RWPE1 (cell line): ENCODE results near the gene METTL15.
A peak's percentile ranks its signal among the peaks of the same experiment; 100 is the strongest.

Source experiments
- CTCF ChIA-PET: fragments of 350-600 bp; sonication (Branson Sonifier 250); formaldehyde crosslinking; extraction: SDS; loops from one replicate; lab custom pipeline; 2021; lab: Yijun Ruan, JAX
- POLR2A ChIA-PET: fragments of 400-600 bp; formaldehyde crosslinking; extraction: SDS; loops from one replicate; lab custom pipeline; 2020; ENCODE audit warnings: antibody characterized with exemption; ENCODE audit not compliant: low non-redundant PET; lab: Yijun Ruan, JAX
- DNase-seq: peaks from one replicate; pipeline ENCODE4 v3.0.0; 2012; ENCODE audit warnings: low spot score
- H3K27ac ChIP-seq: fragments of 450-650 bp; 2 replicates; pipeline ENCODE4 v1.5.1; 2017
- CTCF ChIP-seq: fragments of 450-650 bp; conservative IDR thresholded peaks from 2 replicates; pipeline ENCODE4 v1.5.1; 2017; ENCODE audit warnings: low read depth, mild to moderate bottlenecking

METTL15 gene

GRCh38 chr11:28343304-28344233, 235.4 kb downstream of the METTL15 start:
- POLR2A ChIA-PET = no interaction called here
- peak; percentile 26 for DNase-seq
- H3K27ac ChIP-seq = no peak overlapping the region
- no peak for TF ChIP-seq CTCF
- CTCF ChIA-PET = interaction anchor here (0.6 kb wide), 1 partner anchor 1742 kb away, joined by 4 read pairs; no protein-coding TSS in a partner anchor

GRCh38 chr11:28346209-28346608, 238.0 kb downstream of the METTL15 start:
- CTCF ChIA-PET = no interaction called here

GRCh38 chr11:28346721-28347120, 238.5 kb downstream of the METTL15 start:
- POLR2A ChIA-PET = no interaction called here
- no peak for TF ChIP-seq CTCF
- H3K27ac ChIP-seq = no peak overlapping the region
- CTCF ChIA-PET = no interaction called here
- no peak for DNase-seq

More at GRCh38 chr11:28346209-28346608, 238.0 kb downstream of the METTL15 start:
- TF ChIP-seq CTCF = no peak
- peak; percentile 45 for DNase-seq
- no peak overlapping the region for H3K27ac ChIP-seq
- POLR2A ChIA-PET = no interaction called here

GRCh38 chr11:28347371-28347770, 239.2 kb downstream of the METTL15 start:
- POLR2A ChIA-PET = no interaction called here
- CTCF ChIA-PET = no interaction called here
- no peak overlapping the region for H3K27ac ChIP-seq
- no peak for DNase-seq
- no peak for TF ChIP-seq CTCF

- no peak for TF ChIP-seq CTCF
- DNase-seq = no peak
- ChIA-PET CTCF (no interaction called here), POLR2A (no interaction called here)
- H3K27ac ChIP-seq = no peak overlapping the region
These were observed 242.0 kb downstream of the METTL15 start for GRCh38 chr11:28350216-28350615.

- CTCF ChIA-PET = no interaction called here
- POLR2A ChIA-PET = no interaction called here
- no peak for TF ChIP-seq CTCF
These were observed 245.8 kb downstream of the METTL15 start for GRCh38 chr11:28353991-28354390.

More at GRCh38 chr11:28353991-28354390, 245.8 kb downstream of the METTL15 start:
- H3K27ac ChIP-seq = no peak overlapping the region
- DNase-seq = no peak
